Suprapubic skin (tissue), 3 donors: Measurements from ENCODE around the gene LARP4B.

Experiments
- EP300 ChIP-seq: sonication (generic); formaldehyde crosslinking; IDR thresholded peaks from one replicate; pipeline ENCODE4 v1.6.1; 2017; ENCODE audit warnings: antibody characterized with exemption
- TF ChIP-seq, protein P1 (sequence below), 2 donors: fragments of 200-600 bp in 1 of 2; fragments of 450-650 bp in 1 of 2; sonication (generic) in 1 of 2; IDR thresholded peaks; one replicate each; pipeline ENCODE4 v1.5.1; 2016 to 2019; ENCODE audit warnings: antibody characterized with exemption in 2 of 2, mild to moderate bottlenecking in 1 of 2, moderate library complexity in 1 of 2

GRCh38 chr10:780536-781524, 150.7 kb downstream of the LARP4B start:
- TF ChIP-seq, protein P1, sequence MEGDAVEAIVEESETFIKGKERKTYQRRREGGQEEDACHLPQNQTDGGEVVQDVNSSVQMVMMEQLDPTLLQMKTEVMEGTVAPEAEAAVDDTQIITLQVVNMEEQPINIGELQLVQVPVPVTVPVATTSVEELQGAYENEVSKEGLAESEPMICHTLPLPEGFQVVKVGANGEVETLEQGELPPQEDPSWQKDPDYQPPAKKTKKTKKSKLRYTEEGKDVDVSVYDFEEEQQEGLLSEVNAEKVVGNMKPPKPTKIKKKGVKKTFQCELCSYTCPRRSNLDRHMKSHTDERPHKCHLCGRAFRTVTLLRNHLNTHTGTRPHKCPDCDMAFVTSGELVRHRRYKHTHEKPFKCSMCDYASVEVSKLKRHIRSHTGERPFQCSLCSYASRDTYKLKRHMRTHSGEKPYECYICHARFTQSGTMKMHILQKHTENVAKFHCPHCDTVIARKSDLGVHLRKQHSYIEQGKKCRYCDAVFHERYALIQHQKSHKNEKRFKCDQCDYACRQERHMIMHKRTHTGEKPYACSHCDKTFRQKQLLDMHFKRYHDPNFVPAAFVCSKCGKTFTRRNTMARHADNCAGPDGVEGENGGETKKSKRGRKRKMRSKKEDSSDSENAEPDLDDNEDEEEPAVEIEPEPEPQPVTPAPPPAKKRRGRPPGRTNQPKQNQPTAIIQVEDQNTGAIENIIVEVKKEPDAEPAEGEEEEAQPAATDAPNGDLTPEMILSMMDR (IDR thresholded peaks at IDR 0.05): no peak
- TF ChIP-seq EP300: no peak
